ENCODE data around the gene UGT3A1.
"Not testable (repeated sequence)": the region's sequence is repeated elsewhere in the genome, so short reads cannot be mapped to it uniquely, and the experiment has no call there.

UGT3A1 gene

DNA sequence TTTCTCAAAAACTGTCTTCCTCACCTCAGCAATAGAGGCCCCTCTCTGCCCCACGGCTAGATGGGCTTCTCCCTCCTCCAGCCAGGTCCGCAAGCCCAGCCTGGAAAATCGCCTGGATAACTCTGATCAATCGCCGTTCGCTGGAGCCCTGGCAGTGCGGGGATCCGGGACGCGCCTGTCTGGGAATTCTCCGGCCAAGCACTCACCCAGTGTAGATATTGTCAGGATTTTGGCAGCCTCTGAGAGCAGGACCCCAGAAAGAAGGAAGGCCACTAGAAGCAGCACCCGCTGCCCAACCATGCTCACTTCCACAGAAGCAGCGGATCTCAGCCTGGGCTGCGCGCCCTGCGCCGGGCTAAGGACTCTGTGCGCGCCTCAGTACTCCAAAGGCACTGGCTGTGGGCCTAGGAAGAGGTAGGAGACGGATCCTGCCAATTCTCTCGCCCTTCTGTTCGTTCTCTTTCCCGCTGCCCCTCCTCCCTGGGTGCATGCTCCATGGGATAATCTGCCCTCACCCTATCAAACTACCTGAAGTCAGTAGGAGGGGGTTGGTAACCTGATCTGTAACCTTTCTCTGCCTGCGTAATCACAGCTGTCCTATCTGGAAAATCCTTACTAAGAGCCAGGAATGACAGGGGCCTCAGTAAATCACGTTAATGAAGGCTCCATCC lies at the start of gene UGT3A1:
UGT3A1 (minus strand) TSS at position 450 of the 671 bp plus-strand sequence; CDS start at position 300, 150 bp downstream.
- DNase-seq (ENCODE audit: low read depth, low spot score) = no peak

- no peak for DNase-seq (ENCODE audit: low read depth, low spot score)
Measured at GRCh38 chr5:36035696-36036095, 44.5 kb upstream of the UGT3A1 start.

DNA sequence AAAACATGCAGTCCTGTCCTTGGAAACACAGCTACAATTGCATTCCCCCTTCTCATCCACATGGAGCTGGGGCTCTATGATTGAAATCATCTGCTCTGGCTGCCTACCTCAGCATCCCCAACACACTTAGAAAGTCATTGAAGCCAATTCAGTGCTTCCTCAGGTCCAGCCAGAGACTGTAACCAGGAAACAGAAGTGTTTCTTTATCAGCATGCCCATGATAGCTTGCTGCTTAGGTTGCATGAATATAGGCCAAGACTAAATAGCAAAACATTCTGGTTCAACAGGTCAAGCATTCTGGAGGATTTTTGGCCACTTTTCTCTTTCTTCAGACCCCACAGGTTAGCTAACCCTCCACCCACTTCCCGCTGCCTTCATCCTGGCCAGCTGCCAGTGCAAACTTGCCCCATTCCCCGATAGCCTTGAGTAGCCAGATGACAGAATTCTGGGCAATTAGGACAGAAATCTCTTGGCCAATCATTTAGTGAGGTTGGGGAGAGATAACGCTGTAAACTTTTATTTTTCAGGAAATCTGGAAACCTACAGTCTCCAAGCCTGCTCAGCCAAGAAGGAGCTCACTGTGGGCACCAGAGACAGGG lies 43.4 kb upstream of the UGT3A1 start:
- not testable (repeated sequence) for DNase-seq (ENCODE audit: low read depth, low spot score)

DNA sequence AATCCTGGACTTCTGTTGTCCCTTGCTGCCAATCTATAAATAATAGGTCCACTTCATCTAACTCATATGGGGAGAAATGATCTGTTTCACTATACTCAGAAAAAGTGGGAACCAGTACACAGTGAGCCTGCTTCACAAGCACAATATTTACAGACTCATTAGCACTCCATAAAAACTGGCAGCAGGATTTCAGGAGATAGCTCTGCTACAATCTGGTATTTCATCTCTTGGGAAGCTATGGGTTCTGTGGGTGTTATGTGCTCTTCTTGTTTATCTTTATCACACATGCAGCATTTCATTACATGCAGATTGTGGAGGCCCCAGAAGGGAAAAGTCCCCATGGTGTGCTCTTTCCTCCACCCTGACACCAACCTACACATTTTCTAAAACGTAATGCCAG lies 42.3 kb upstream of the UGT3A1 start:
- no peak for DNase-seq (ENCODE audit: low read depth, low spot score)

- no peak for DNase-seq (ENCODE audit: low read depth, low spot score)
Measured at GRCh38 chr5:36033047-36033446, 41.9 kb upstream of the UGT3A1 start.

GRCh38 chr5:36031223-36031622 lies 40.0 kb upstream of the UGT3A1 start:
- DNase-seq (ENCODE audit: low read depth, low spot score) = no peak

DNA sequence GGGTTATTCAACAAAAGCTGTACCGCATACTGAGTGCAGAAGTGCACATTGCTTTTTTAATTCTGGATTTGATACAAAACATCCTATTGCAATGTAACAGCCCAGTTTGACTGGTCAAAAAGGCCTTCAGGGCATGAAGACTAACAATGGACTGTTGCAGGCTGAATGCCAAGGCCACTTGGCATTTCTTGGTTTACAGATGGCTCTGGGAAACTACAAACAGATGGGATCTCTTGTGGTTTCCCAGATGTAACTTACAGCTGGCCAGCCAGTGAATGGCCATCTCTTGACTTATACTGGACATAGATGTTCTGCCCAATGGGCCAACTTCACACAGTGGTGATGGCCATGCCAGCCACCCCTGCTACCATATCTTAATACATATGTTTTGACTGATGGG lies 38.7 kb upstream of the UGT3A1 start:
- DNase-seq (ENCODE audit: low read depth, low spot score) = no peak

DNA sequence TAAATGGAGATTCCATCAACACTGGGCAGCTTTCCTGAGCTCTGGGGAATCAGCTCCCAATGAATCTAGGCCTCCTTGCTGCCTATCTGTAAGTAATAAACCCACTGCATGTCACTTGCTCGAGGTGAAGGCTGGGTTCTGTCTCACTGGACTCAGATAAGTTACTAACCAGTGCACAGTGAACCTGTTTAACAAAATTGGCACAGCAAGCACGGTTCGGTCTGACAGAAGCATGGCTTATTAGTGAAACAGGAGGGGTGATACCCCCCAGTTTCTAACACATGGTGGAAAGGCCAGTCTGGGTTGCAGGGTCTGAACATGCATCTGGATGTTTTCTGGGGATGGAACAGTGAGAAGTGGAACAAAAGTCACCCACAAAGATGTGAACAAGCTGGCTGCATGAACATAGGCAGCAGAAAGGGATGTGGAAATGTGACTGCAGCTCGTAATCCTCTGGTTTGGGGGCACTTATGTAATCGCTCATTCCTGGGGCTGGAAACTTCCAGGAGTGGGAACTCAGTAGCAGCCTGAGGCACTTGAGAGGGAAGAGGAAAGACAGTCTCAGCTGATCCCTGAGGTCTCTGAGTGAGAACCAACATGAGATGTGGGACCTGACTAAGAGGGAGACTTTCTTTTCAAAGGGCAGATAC lies 37.8 kb upstream of the UGT3A1 start:
- no peak for DNase-seq (ENCODE audit: low read depth, low spot score)

- DNase-seq (ENCODE audit: low read depth, low spot score) = no peak
Measured at GRCh38 chr5:36027711-36028110, 36.5 kb upstream of the UGT3A1 start.

DNA sequence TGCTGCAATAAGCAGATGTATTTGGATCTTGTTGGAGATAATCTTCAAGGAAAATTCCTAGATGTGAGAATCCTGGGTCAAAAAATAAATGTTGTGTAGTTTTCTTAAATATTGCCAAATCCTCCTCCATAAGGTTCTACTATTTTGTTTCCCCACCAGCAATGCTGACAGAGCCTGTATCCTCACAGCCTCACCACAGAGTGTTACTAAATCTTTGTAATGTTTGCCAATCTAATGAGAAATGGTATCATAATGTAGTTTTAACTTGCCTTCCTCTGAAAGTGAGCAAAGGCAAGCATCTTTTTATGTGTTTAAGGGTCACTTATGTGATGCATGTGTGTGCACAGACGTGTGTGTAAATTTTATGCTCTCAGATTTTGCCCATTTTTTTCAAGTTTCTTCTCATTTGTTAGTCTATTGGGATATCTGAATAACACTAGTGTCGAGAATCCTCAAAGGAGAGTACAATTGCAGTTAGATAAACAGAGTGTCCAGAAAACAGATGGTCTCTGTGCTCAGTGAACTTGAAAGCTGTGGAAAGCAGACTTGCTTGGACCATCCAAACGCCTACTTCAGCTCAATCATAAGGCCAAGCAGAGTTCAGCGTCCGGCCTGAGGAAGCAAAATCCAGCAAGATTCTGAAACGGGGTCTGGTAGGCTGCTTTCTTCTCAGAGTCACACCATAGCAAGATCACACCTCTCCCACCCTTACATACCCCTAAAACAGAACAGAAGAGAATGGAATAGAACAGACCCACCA lies 35.7 kb upstream of the UGT3A1 start:
- DNase-seq (ENCODE audit: low read depth, low spot score) = no peak

DNA sequence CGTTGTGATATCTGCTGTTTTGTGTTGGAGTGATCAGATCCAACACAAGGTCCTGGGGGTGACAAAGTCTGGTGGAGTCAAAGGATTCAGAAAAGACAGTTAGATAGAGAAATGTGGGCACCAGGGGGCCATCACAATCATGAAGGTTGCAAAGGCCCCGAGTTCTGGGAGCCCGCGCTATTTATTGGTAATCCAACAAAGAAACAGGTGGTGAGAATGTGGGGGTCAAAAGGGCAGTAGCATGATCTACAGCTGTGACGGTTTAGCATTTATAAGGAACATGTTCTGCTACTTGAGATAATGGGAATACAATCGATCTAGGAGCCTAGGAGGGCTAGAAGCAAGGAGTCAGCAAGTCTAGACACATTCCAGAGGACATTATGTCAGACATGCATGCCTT lies 31.1 kb upstream of the UGT3A1 start:
- DNase-seq (ENCODE audit: low read depth, low spot score) = not testable (repeated sequence)

GRCh38 chr5:36019584-36019983 lies 28.4 kb upstream of the UGT3A1 start:
- DNase-seq (ENCODE audit: low read depth, low spot score) = not testable (repeated sequence)

DNA sequence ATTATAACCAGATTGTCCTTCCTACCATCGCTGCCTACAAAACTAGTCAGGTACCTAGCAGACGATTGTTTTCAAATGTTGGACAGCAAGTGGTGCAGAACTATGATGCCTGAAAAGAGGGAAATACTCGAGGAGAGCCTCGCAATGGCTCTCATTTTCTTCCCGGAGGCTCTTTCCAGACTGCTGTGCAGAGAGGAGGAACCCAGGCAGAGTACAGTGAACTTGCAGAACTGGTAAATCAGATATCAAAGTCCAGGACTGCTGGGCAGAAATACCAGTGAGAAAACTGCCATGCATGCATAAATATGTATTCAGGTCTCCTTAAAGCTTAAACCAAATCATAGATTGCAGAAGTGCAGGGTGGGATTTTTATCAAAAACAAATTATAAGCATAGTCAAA lies 26.4 kb upstream of the UGT3A1 start:
- no peak for DNase-seq (ENCODE audit: low read depth, low spot score)

- DNase-seq (ENCODE audit: low read depth, low spot score) = no peak
Measured at GRCh38 chr5:36017004-36017403, 25.8 kb upstream of the UGT3A1 start.

- no peak for DNase-seq (ENCODE audit: low read depth, low spot score)
Measured at GRCh38 chr5:36013182-36013581, 22.0 kb upstream of the UGT3A1 start.

GRCh38 chr5:36009698-36010097 lies 18.5 kb upstream of the UGT3A1 start:
- no peak for DNase-seq (ENCODE audit: low read depth, low spot score)

- DNase-seq (ENCODE audit: low read depth, low spot score) = no peak
Measured at GRCh38 chr5:36007366-36007765, 16.2 kb upstream of the UGT3A1 start.

GRCh38 chr5:36006163-36006562 lies 15.0 kb upstream of the UGT3A1 start:
- DNase-seq (ENCODE audit: low read depth, low spot score) = no peak

- no peak for DNase-seq (ENCODE audit: low read depth, low spot score)
Measured at GRCh38 chr5:36001032-36001431, 9.8 kb upstream of the UGT3A1 start.

DNA sequence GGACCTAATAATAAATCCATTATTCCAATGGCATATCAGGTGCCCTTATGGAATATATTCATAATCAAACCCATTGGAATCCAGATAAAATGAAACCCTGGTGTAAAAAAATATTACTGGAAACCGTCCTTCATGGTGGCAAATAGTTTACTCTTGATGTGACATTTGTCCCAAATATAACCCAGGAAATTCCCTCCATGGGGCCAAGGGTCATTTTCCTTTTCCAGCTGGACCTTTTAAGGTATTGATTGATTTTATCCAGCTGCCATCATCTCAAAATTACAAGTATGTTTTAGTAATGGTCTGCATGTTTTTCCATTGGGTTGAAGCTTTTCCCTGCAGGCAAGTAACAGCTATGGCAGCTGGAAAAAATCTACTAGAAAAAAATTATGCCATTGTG lies 8.4 kb upstream of the UGT3A1 start:
- DNase-seq (ENCODE audit: low read depth, low spot score) = no peak

GRCh38 chr5:35996076-35996475 lies 4.9 kb upstream of the UGT3A1 start:
- no peak for DNase-seq (ENCODE audit: low read depth, low spot score)

GRCh38 chr5:35990520-35990919 lies 670 bp downstream of the UGT3A1 start:
- DNase-seq (ENCODE audit: low read depth, low spot score) = no peak
